A673 (cell line): ENCODE results near the gene KDM4B. TPM values are rescaled to one million over a fixed set of nuclear protein-coding genes. Genes with fewer than 3 reads are reported as not detected.

Experiments used
- BruUV-seq: library from RNA; stranded (reverse); fragments of 400-500 nt; replicated peaks from 2 replicates; lab custom pipeline; 2021; lab: Mats Ljungman, UMichigan
- CTCF ChIA-PET: fragments of 300-600 bp; sonication (Branson Sonifier 250); formaldehyde crosslinking; loops from one replicate; lab custom pipeline; 2022; ENCODE audit warnings: antibody characterized with exemption; lab: Charles Lee
- POLR2A ChIA-PET: fragments of 300-600 bp; sonication (Branson Sonifier 250); formaldehyde crosslinking; loops from one replicate; lab custom pipeline; 2022; ENCODE audit warnings: antibody characterized with exemption; ENCODE audit not compliant: low non-redundant PET; lab: Charles Lee
- DNase-seq: peaks from one replicate; pipeline ENCODE4 v3.0.0-alpha.2; 2015; ENCODE audit warnings: low spot score
- H3K27ac ChIP-seq: fragments of 200-600 bp; sonication (generic); 2 replicates; pipeline ENCODE4 v1.5.1; 2016; ENCODE audit warnings: mixed run types, low read depth, mild to moderate bottlenecking, mixed read lengths, antibody characterized with exemption, low read length; ENCODE audit not compliant: poor library complexity, severe bottlenecking
- H3K27me3 ChIP-seq: fragments of 200-600 bp; sonication (generic); replicated peaks from 2 replicates; pipeline ENCODE4 v1.6.1; 2017; ENCODE audit warnings: mixed run types, low read depth, mild to moderate bottlenecking, mixed read lengths, antibody characterized with exemption, low read length; ENCODE audit not compliant: insufficient read depth, poor library complexity
- H3K36me3 ChIP-seq: fragments of 200-600 bp; sonication (generic); 2 replicates; pipeline ENCODE4 v1.6.1; 2016; ENCODE audit warnings: mixed run types, mild to moderate bottlenecking, mixed read lengths, antibody characterized with exemption, low read length; ENCODE audit not compliant: insufficient read depth, poor library complexity, severe bottlenecking
- H3K4me1 ChIP-seq: fragments of 200-600 bp; sonication (generic); 2 replicates; pipeline ENCODE4 v1.6.1; 2017; ENCODE audit warnings: mixed run types, mild to moderate bottlenecking, mixed read lengths, antibody characterized with exemption, low read length; ENCODE audit not compliant: insufficient read depth, poor library complexity, severe bottlenecking
- H3K4me3 ChIP-seq: fragments of 200-600 bp; sonication (generic); 2 replicates; pipeline ENCODE4 v1.5.1; 2016; ENCODE audit warnings: low read depth, mixed run types, mild to moderate bottlenecking, mixed read lengths, low read length; ENCODE audit not compliant: poor library complexity, severe bottlenecking
- H3K9me3 ChIP-seq: fragments of 200-600 bp; sonication (generic); 2 replicates; pipeline ENCODE4 v1.6.1; 2016; ENCODE audit warnings: mixed run types, low read depth, mild to moderate bottlenecking, mixed read lengths, antibody characterized with exemption, low read length; ENCODE audit not compliant: poor library complexity, severe bottlenecking
- CTCF ChIP-seq: fragments of 300-800, 200-600 bp; sonication (generic); conservative IDR thresholded peaks from 2 replicates; pipeline ENCODE4 v1.5.1; 2017; ENCODE audit warnings: low read depth, mild to moderate bottlenecking, antibody characterized with exemption, low read length, moderate library complexity, mixed read lengths
- EZH2 ChIP-seq: fragments of 200-600 bp; sonication (generic); IDR thresholded peaks from 2 replicates; pipeline ENCODE4 v1.6.1; 2017; ENCODE audit warnings: borderline replicate concordance, low read depth, mild to moderate bottlenecking, mixed read lengths, antibody characterized with exemption, low read length; ENCODE audit not compliant: poor library complexity, severe bottlenecking
- intact Hi-C: fragments of 100-400 bp; cut with micrococcal nuclease; formaldehyde crosslinking; loops from one replicate; pipeline ENCODE4 v1.10.0; 2022; ENCODE audit not compliant: unreplicated experiment
- total RNA-seq: library from RNA; stranded (reverse); gene quantifications from 2 replicates; pipeline ENCODE4 v1.2.3, GENCODE V29; 2021

The KDM4B gene
- total RNA-seq, 1 experiment from 2014 or later, result 30.0 TPM

GRCh38 chr19:5184930-5185329 lies 216.0 kb downstream of the KDM4B start:
- DNase-seq, result no peak
- POLR2A ChIA-PET, result interaction anchor here (0.6 kb wide), 1 partner anchor 83 kb away, joined by 8 read pairs; no protein-coding TSS in a partner anchor
- Histone ChIP-seq H3K27me3 (no peaks in the 10 kb centered on the region), H3K4me3 (no peak overlapping the region), H3K27ac (no peak overlapping the region), H3K36me3 (no peaks in the 10 kb centered on the region), H3K9me3 (no peaks in the 10 kb centered on the region), H3K4me1 (peaks cover 4% of the 10 kb centered on the region)
- TF ChIP-seq CTCF, result no peak
- TF ChIP-seq EZH2, result no peak
- BruUV-seq, result no TSS peak
- CTCF ChIA-PET, result no interaction called here
- intact Hi-C loops, result no loop called here

GRCh38 chr19:5186293-5187050 lies 217.6 kb downstream of the KDM4B start:
- Histone ChIP-seq H3K9me3 (no peaks in the 10 kb centered on the region), H3K27ac (no peak overlapping the region), H3K36me3 (no peaks in the 10 kb centered on the region), H3K27me3 (no peaks in the 10 kb centered on the region), H3K4me1 (peaks cover 4% of the 10 kb centered on the region), H3K4me3 (no peak overlapping the region)
- no TSS peak for BruUV-seq
- TF ChIP-seq EZH2 (no peak), CTCF (no peak)
- intact Hi-C loops, result no loop called here
- POLR2A ChIA-PET, result no interaction called here
- CTCF ChIA-PET, result interaction anchor here (0.7 kb wide), 1 partner anchor 34 kb away, joined by 10 read pairs; no protein-coding TSS in a partner anchor
- DNase-seq, result peak; percentile 32

GRCh38 chr19:5188548-5189317 lies 219.8 kb downstream of the KDM4B start:
- no peaks in the 10 kb centered on the region for H3K27me3 ChIP-seq
- no TSS peak for BruUV-seq
- intact Hi-C loops, result no loop called here
- TF ChIP-seq CTCF (no peak), EZH2 (no peak)
- H3K4me3 ChIP-seq, result no peak overlapping the region
- H3K4me1 ChIP-seq, result peaks cover 4% of the 10 kb centered on the region
- no peak overlapping the region for H3K27ac ChIP-seq
- ChIA-PET CTCF (no interaction called here), POLR2A (no interaction called here)
- H3K9me3 ChIP-seq, result no peaks in the 10 kb centered on the region
- H3K36me3 ChIP-seq, result no peaks in the 10 kb centered on the region
- DNase-seq, result peak; percentile 48
